ENCODE data around the gene CSNK1E.

GRCh38 chr22:38315823-38316363 is 1.3 kb downstream of the CSNK1E start:
- no peak for TF ChIP-seq EZH2 (IDR thresholded peaks at IDR 0.05; ENCODE audit: insufficient read depth, poor library complexity, severe bottlenecking)
- no peak for TF ChIP-seq EZH2phosphoT487 (IDR thresholded peaks at IDR 0.05; ENCODE audit: insufficient read depth, low read depth)

Measured in GM23248 (cell line).